OCI-LY3 (cell line): ENCODE results near the gene ANP32A.
A peak's percentile ranks its signal among the peaks of the same experiment; 100 is the strongest.

ENCODE experiments used
- H2AFZ ChIP-seq: fragments of 200-600, 300-600 bp; shearing (Covaris generic); 2 replicates; pipeline ENCODE4 v1.6.0; 2014; ENCODE audit warnings: antibody characterized with exemption, low read depth, low read length
- H3K27ac ChIP-seq: fragments of 200-600, 300-600 bp; sonication (generic); 2 replicates; pipeline ENCODE4 v1.5.1; 2014; ENCODE audit warnings: mild to moderate bottlenecking, low read length, moderate library complexity, mixed read lengths
- H3K27me3 ChIP-seq: fragments of 200-600, 300-600 bp; sonication (generic); 2 replicates; pipeline ENCODE4 v1.6.1; 2014; ENCODE audit warnings: low read depth, low read length, mixed read lengths
- H3K36me3 ChIP-seq: fragments of 200-600, 300-600 bp; sonication (generic); replicated peaks from 2 replicates; pipeline ENCODE3; 2014; ENCODE audit warnings: low read depth, low read length, mixed read lengths
- H3K4me1 ChIP-seq: fragments of 300-600, 200-600 bp; sonication (generic); 2 replicates; pipeline ENCODE4 v1.6.1; 2014; ENCODE audit warnings: low read length, mixed read lengths
- H3K4me2 ChIP-seq: fragments of 200-600, 300-600 bp; sonication (generic); 2 replicates; pipeline ENCODE4 v1.6.1; 2014; ENCODE audit warnings: low read length, mixed read lengths
- H3K4me3 ChIP-seq: fragments of 300-600, 200-600 bp; sonication (generic); 2 replicates; pipeline ENCODE4 v1.5.1; 2014; ENCODE audit warnings: antibody characterized with exemption, mild to moderate bottlenecking, low read length, moderate library complexity
- H3K79me2 ChIP-seq: fragments of 300-600, 200-600 bp; shearing (Covaris generic); 2 replicates; pipeline ENCODE4 v1.6.1; 2014; ENCODE audit warnings: mild to moderate bottlenecking, low read length, mixed read lengths
- H3K9ac ChIP-seq: fragments of 300-600, 200-600 bp; shearing (Covaris generic); 2 replicates; pipeline ENCODE4 v1.6.0; 2014; ENCODE audit warnings: mild to moderate bottlenecking, low read length, moderate library complexity
- H3K9me3 ChIP-seq: fragments of 200-600, 300-600 bp; shearing (Covaris generic); 2 replicates; pipeline ENCODE4 v1.6.1; 2014; ENCODE audit warnings: low read length, mixed read lengths; ENCODE audit not compliant: insufficient read depth
- H4K20me1 ChIP-seq: fragments of 200-600, 300-600 bp; sonication (generic); 2 replicates; pipeline ENCODE4 v1.6.1; 2016; ENCODE audit warnings: low read length, mixed read lengths; ENCODE audit not compliant: insufficient read depth
- CTCF ChIP-seq: fragments of 200-600, 300-600 bp; sonication (generic); IDR thresholded peaks from 2 replicates; pipeline ENCODE4 v1.5.1; 2014; ENCODE audit warnings: antibody characterized with exemption, low read length, low read depth
- EZH2phosphoT487 ChIP-seq: fragments of 200-600 bp; shearing (Covaris generic); IDR thresholded peaks from 2 replicates; pipeline ENCODE4 v1.6.1; 2018; ENCODE audit warnings: antibody characterized with exemption, mixed run types, low read depth

Gene ANP32A

DNA sequence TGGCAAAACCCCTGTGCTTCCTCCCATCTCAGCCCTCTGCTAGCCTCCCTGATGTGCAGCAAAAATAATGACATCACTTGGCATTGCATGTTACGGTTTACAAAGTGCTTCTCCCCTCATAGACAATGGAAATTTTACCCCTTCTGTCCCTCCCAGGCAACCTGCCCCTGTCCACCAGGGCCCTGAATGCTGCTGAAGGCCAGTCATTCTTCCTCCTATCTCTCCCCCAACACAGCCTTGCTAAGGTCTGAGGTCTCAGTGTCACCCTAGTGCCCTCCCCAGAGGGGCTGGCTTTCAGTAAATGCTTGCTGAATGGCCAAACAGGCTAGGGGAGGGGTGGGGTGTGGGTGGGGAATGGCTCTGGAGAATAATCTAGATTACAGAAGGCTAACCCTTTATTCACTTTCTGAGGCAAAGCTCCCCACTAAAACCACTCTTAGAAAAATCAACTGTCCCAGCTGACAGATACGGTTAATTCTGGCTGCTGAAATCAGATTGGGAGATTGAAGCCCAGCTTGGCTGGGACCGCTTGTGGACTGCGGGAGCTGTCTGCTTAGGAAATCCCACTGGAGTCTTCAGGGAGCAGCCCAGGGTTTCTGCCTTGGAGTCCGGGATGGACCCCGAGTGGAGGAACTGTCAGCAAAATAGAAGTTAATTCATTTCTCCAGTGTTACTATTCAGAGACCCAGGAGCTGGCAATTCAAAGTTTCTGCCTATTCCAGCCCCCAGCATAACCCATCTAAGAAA, 22.9 kb downstream of the ANP32A start:
- Histone ChIP-seq H3K9me3 (no peaks in the 10 kb centered on the region), H3K9ac (no peak overlapping the region), H3K27me3 (no peaks in the 10 kb centered on the region), H3K4me2 (peak overlapping the region; percentile 93; the same call in 1 of the 2 replicates), H3K79me2 (peaks cover 99% of the 10 kb centered on the region), H2AFZ (no peak overlapping the region), H3K27ac (no peak overlapping the region), H3K4me3 (no peak overlapping the region), H3K36me3 (peaks cover 32% of the 10 kb centered on the region), H4K20me1 (peaks cover 99% of the 10 kb centered on the region), H3K4me1 (peaks cover 81% of the 10 kb centered on the region)
- TF ChIP-seq CTCF, result no peak
- TF ChIP-seq EZH2phosphoT487, result no peak

GRCh38 chr15:68797191-68797590, 23.5 kb downstream of the ANP32A start:
- Histone ChIP-seq H3K27me3 (no peaks in the 10 kb centered on the region), H3K4me2 (peak overlapping the region; percentile 93; the same call in 1 of the 2 replicates), H3K9me3 (no peaks in the 10 kb centered on the region), H3K36me3 (peaks cover 36% of the 10 kb centered on the region), H4K20me1 (peaks cover 99% of the 10 kb centered on the region), H3K9ac (no peak overlapping the region), H3K79me2 (peaks cover 99% of the 10 kb centered on the region), H3K4me1 (peaks cover 84% of the 10 kb centered on the region), H3K27ac (no peak overlapping the region), H3K4me3 (no peak overlapping the region), H2AFZ (no peak overlapping the region)
- TF ChIP-seq EZH2phosphoT487 (no peak), CTCF (no peak)

- no peak overlapping the region for H3K9ac ChIP-seq
- H4K20me1 ChIP-seq, result peaks cover 99% of the 10 kb centered on the region
These were observed 24.1 kb downstream of the ANP32A start for GRCh38 chr15:68796576-68796975.

More at GRCh38 chr15:68796576-68796975, 24.1 kb downstream of the ANP32A start:
- no peaks in the 10 kb centered on the region for H3K9me3 ChIP-seq
- no peak overlapping the region for H3K27ac ChIP-seq
- H3K36me3 ChIP-seq, result peaks cover 36% of the 10 kb centered on the region
- H3K27me3 ChIP-seq, result no peaks in the 10 kb centered on the region
- H2AFZ ChIP-seq, result no peak overlapping the region
- H3K4me3 ChIP-seq, result no peak overlapping the region
- peak overlapping the region; percentile 93 for H3K4me2 ChIP-seq
- peaks cover 84% of the 10 kb centered on the region for H3K4me1 ChIP-seq
- H3K79me2 ChIP-seq, result peaks cover 99% of the 10 kb centered on the region
- TF ChIP-seq CTCF (no peak), EZH2phosphoT487 (no peak)
